ENCODE data around the gene MEIOB.

Gene MEIOB

DNA sequence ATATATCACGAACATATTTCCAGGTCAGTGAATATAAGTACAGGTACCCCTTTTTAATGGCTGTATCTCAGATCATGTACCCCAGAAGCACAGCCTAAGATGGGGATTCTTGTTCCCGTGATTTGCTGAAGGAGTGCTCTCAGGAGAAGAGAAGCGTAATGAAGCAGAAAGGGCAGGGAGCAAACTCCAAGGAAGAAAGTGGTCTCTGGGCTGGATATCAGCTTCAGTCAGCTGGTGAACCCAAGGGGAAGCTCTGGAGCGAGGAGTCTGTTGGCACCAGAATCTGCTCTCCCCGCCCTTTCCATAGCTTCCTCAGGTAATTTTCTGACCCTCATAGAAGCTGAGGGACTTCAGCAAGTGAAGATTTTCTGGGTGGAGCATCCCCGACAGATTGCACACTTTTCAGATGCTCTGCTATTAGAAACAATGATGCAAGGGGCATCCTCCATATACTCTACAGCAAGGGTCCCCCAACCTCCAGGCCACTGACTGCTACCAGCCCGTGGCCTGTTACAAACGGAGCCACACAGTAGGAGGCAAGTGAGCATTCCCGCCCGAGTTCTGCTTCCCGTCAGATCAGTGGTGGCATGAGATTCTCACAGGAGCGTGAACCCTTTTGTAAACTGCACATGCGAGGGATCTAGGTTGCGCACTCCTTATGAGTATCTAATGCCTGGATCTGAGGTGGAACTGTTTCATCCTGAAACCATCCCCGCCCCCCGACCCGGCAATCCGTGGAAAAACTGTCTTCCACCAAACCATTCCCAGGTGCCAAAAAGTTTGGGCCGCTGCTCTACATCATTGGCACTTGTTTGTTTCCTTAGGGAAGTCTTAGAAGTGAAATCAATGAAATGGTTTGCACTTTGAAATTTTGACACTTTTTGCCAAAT, 40.5 kb downstream of the MEIOB start:
- DNase-seq: no peak
- H3K27ac ChIP-seq (ENCODE audit: insufficient read depth, low read length, poor library complexity, severe bottlenecking): no peak overlapping the region
- H3K4me1 ChIP-seq (ENCODE audit: control insufficient read depth, insufficient read depth, low read length, poor library complexity, severe bottlenecking): peaks cover 6% of the 10 kb centered on the region
- H3K27me3 ChIP-seq (replicated peaks; ENCODE audit: control insufficient read depth, insufficient read depth, low read length, poor library complexity, severe bottlenecking): no peaks in the 10 kb centered on the region
- no peaks in the 10 kb centered on the region for H3K9me3 ChIP-seq (ENCODE audit: control insufficient read depth, low read length)
- H3K36me3 ChIP-seq (ENCODE audit: control insufficient read depth, insufficient read depth, low read length): no peaks in the 10 kb centered on the region
- H3K4me3 ChIP-seq (ENCODE audit: insufficient read depth, low read depth, low read length, poor library complexity, severe bottlenecking): no peak overlapping the region

DNA sequence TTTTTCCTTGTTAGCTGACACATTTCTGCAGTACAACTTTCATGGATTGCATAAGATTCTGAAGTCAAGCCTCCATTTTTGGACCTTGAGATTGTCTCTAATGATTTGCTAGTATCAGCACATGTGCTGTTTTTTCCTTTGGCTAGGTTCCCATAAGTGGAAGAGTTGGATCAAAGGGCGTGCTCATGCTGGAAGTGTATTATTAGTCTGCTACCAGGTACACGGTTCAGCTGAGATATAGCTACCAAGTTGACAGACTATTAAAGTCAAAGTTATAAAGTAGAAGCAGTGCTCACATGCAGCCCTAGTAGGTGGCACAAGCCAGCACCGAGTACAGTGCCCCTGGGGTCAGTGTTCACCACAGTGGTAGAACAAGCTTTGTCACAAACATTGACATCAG, 41.8 kb downstream of the MEIOB start:
- no peak overlapping the region for H3K27ac ChIP-seq (ENCODE audit: insufficient read depth, low read length, poor library complexity, severe bottlenecking)
- peaks cover 13% of the 10 kb centered on the region for H3K4me1 ChIP-seq (ENCODE audit: control insufficient read depth, insufficient read depth, low read length, poor library complexity, severe bottlenecking)
- H3K9me3 ChIP-seq (ENCODE audit: control insufficient read depth, low read length): no peaks in the 10 kb centered on the region
- no peaks in the 10 kb centered on the region for H3K27me3 ChIP-seq (replicated peaks; ENCODE audit: control insufficient read depth, insufficient read depth, low read length, poor library complexity, severe bottlenecking)
- H3K36me3 ChIP-seq (ENCODE audit: control insufficient read depth, insufficient read depth, low read length): no peaks in the 10 kb centered on the region
- DNase-seq: no peak
- no peak overlapping the region for H3K4me3 ChIP-seq (ENCODE audit: insufficient read depth, low read depth, low read length, poor library complexity, severe bottlenecking)

DNA sequence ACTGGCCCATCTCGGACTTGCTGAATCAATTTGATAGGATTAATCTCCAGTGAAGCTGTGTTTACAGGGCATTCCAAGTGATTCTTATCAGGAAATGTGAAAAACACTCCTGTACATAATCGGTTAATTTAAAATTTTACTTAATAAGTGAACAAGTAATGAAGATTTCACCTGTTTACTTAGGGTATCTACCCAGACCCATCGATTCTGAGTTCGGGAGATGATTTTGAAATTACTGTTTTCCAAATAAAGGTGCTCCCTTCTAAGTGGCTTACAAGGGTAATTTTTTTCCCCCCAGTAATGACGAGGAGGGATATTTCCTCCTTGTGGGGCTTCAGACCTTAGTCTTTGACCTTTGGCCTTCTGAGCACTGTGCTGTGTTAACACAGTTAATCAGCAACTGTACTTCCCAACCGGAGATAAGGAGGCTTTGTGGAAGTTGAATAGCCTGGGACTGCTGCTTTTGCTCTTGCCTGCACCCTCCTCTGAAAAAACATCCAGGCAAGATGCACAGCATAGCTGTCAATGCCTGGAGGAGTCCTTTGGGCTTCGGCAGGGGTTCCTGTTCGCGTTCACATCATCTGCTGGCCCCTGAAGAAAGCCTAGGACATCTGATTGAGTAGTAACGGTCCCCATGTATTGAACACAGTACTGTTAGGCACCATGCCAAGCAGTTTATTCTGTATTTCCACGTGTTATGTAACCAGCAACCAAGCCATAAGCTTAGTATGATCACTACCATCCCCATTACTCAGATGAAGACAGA, 43.1 kb downstream of the MEIOB start:
- no peak for DNase-seq
- Histone ChIP-seq H3K36me3 (ENCODE audit: control insufficient read depth, insufficient read depth, low read length) (no peaks in the 10 kb centered on the region), H3K4me1 (ENCODE audit: control insufficient read depth, insufficient read depth, low read length, poor library complexity, severe bottlenecking) (peaks cover 18% of the 10 kb centered on the region), H3K4me3 (ENCODE audit: insufficient read depth, low read depth, low read length, poor library complexity, severe bottlenecking) (no peak overlapping the region), H3K27ac (ENCODE audit: insufficient read depth, low read length, poor library complexity, severe bottlenecking) (no peak overlapping the region), H3K9me3 (ENCODE audit: control insufficient read depth, low read length) (no peaks in the 10 kb centered on the region), H3K27me3 (replicated peaks; ENCODE audit: control insufficient read depth, insufficient read depth, low read length, poor library complexity, severe bottlenecking) (no peaks in the 10 kb centered on the region)

DNA sequence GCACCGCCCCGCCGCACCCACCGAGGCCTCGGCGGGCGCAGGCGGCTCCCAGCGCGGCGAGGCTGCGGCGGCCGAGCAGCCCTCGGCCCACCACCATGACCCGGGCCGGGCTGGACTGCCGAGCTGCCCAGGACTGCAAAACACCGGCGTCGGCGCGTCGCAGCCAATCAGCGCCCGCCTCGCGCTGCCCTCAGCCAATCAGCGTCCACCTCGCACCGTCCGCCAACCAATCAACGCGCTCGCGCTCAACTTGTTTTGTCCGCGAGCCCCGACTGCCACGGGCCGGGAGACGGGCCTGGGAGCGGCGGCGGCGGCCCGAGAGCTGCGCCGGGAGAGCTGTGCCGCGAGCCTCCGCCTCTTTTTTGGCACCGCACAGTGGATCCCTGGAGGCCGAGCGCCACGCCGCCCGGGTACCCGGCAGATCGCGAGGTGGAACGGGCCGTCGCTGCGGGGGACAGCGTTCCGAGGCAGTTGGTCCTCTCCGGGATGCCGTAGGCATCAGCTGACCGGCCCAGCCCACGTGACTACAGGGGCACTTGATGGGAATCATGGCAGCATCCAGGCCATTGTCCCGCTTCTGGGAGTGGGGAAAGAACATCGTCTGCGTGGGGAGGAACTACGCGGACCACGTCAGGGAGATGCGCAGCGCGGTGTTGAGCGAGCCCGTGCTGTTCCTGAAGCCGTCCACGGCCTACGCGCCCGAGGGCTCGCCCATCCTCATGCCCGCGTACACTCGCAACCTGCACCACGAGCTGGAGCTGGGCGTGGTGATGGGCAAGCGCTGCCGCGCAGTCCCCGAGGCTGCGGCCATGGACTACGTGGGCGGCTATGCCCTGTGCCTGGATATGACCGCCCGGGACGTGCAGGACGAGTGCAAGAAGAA, 45.0 kb downstream of the MEIOB start, which contains the start of the genes FAHD1 and HAGH:
Gene FAHD1, plus strand, starts transcription at position 516 of the 883 bp plus-strand sequence. Its CDS starts 33 bp downstream, at position 549.
Gene HAGH, minus strand, starts transcription at position 135 of the 883 bp plus-strand sequence. Its CDS starts 38 bp downstream, at position 97.
- H3K4me3 ChIP-seq (ENCODE audit: insufficient read depth, low read depth, low read length, poor library complexity, severe bottlenecking): peak within 1 kb of the TSS; percentile 94
- H3K27ac ChIP-seq (ENCODE audit: insufficient read depth, low read length, poor library complexity, severe bottlenecking): peak within 1 kb of the TSS; percentile 77
- peak; percentile 81 to 86 (median 84) for DNase-seq
- peaks cover 11% of the 10 kb centered on the region for H3K36me3 ChIP-seq (ENCODE audit: control insufficient read depth, insufficient read depth, low read length)
- H3K9me3 ChIP-seq (ENCODE audit: control insufficient read depth, low read length): no peaks in the 10 kb centered on the region
- peaks cover 21% of the 10 kb centered on the region for H3K4me1 ChIP-seq (ENCODE audit: control insufficient read depth, insufficient read depth, low read length, poor library complexity, severe bottlenecking)
- H3K27me3 ChIP-seq (replicated peaks; ENCODE audit: control insufficient read depth, insufficient read depth, low read length, poor library complexity, severe bottlenecking): no peaks in the 10 kb centered on the region

DNA sequence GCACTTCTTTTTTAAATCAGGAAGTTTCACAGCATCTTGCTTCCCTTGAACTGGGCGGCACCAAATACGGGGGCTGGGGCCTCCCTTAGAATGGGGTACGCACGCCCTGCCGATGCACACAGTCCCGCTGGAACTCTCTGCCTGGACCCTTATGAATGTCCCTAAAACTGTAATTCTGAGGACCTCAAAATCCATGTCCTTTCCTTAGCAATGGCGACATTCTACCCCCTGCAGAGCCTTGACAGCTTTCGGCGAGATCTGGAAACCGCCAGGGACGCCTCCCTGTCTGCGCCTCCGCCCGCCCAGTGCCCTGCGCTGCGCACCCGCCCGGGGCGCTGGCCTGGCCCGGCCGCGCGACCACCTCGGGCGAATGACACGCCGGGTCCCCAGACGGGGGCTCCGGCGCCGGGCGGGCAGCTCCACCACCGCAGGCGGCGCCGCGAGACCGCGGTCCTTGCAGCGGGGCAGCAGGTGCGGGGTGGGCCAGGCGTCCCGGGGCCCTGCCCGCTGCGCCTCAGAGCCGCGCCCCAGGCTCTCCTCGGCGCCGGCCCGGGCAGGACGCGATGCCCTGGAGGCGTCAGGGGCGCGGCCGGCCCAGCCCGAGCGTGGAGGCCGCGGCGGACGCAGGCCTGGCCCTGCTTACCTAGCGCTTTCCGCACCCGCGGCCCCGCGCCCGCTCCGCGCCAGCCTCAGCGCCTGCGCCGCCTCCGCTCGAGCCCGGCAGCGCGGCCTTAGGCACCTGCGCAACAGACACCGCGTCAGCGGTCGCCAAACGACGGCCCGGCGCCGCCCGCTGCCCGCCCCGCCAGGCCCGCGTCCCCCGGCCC, 45.9 kb downstream of the MEIOB start:
- Histone ChIP-seq H3K9me3 (ENCODE audit: control insufficient read depth, low read length) (no peaks in the 10 kb centered on the region), H3K27ac (ENCODE audit: insufficient read depth, low read length, poor library complexity, severe bottlenecking) (peak overlapping the region; percentile 77), H3K4me1 (ENCODE audit: control insufficient read depth, insufficient read depth, low read length, poor library complexity, severe bottlenecking) (peaks cover 21% of the 10 kb centered on the region), H3K36me3 (ENCODE audit: control insufficient read depth, insufficient read depth, low read length) (peaks cover 16% of the 10 kb centered on the region), H3K4me3 (ENCODE audit: insufficient read depth, low read depth, low read length, poor library complexity, severe bottlenecking) (peak overlapping the region; percentile 56), H3K27me3 (replicated peaks; ENCODE audit: control insufficient read depth, insufficient read depth, low read length, poor library complexity, severe bottlenecking) (no peaks in the 10 kb centered on the region)
- DNase-seq: peak; percentile 22 to 67 (median 61)

DNA sequence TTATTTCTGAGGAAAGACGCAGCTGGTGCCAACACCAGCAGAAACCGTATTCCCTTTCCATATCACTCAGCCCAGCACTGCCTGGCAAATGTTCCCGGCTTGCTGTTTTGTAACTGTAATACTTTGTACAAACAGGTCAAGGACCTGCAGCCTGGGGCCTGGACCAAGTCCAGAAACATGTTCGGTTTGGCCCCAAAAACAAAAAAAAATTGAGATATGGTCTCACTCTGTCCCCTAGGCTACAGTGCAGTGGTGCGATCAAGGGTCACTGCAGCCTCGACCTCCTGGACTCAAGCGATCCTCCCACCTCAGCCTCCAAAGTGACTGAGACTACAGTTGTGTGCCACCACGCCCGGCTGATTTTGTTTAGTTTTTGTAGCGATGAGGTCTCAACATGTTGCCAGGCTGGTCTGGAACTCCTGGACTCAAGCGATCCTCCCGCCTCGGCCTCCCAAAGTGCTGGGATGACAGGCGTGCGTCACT, 46.5 kb downstream of the MEIOB start:
- H3K4me3 ChIP-seq (ENCODE audit: insufficient read depth, low read depth, low read length, poor library complexity, severe bottlenecking): peak overlapping the region; percentile 56
- peaks cover 21% of the 10 kb centered on the region for H3K4me1 ChIP-seq (ENCODE audit: control insufficient read depth, insufficient read depth, low read length, poor library complexity, severe bottlenecking)
- H3K36me3 ChIP-seq (ENCODE audit: control insufficient read depth, insufficient read depth, low read length): peaks cover 22% of the 10 kb centered on the region
- H3K27ac ChIP-seq (ENCODE audit: insufficient read depth, low read length, poor library complexity, severe bottlenecking): peak overlapping the region; percentile 77
- H3K27me3 ChIP-seq (replicated peaks; ENCODE audit: control insufficient read depth, insufficient read depth, low read length, poor library complexity, severe bottlenecking): no peaks in the 10 kb centered on the region
- DNase-seq: no peak
- H3K9me3 ChIP-seq (ENCODE audit: control insufficient read depth, low read length): no peaks in the 10 kb centered on the region

DNA sequence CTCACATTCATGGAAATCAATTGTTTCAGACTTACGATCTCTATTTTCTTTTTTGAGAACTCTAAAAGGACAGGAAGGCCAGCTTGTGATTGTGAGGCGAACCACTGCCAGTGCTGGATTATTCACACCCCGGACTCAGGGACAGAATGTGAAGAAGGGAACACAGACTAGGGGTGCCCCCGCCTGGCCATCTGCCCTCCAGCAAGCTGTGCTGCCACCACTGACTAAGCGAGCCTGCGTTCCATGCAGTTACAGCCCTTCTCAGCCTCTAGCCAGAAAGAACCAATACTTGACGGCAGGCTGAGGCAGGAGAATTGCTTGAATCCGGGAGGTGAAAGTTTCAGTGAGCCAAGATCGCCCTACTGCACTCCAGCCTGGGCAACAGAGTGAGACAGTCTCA, 48.1 kb downstream of the MEIOB start:
- DNase-seq: no peak
- no peak overlapping the region for H3K4me3 ChIP-seq (ENCODE audit: insufficient read depth, low read depth, low read length, poor library complexity, severe bottlenecking)

DNA sequence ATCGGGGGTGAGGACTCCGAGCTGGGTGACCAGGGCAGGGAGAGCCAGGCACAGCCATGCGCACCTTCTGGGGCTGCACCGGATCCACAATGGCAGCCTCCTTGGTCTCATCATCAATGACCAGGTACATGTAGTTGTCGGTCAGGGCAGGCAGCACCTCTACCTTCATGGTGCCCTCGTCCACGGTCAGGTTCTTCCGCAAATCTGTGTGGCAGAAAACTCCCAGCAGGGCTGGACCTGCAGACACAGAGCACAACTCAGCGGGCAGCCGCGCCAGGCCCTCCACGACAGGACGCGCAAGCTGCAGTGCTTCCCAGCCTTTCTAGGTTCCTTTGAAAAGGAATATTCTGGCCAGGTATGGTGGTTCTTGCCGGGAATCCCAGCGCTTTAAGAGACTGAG, 49.2 kb downstream of the MEIOB start:
- no peaks in the 10 kb centered on the region for H3K9me3 ChIP-seq (ENCODE audit: control insufficient read depth, low read length)
- DNase-seq: no peak
- peaks cover 47% of the 10 kb centered on the region for H3K36me3 ChIP-seq (ENCODE audit: control insufficient read depth, insufficient read depth, low read length)
- H3K4me1 ChIP-seq (ENCODE audit: control insufficient read depth, insufficient read depth, low read length, poor library complexity, severe bottlenecking): peaks cover 21% of the 10 kb centered on the region
- H3K4me3 ChIP-seq (ENCODE audit: insufficient read depth, low read depth, low read length, poor library complexity, severe bottlenecking): no peak overlapping the region
- H3K27ac ChIP-seq (ENCODE audit: insufficient read depth, low read length, poor library complexity, severe bottlenecking): no peak overlapping the region
- no peaks in the 10 kb centered on the region for H3K27me3 ChIP-seq (replicated peaks; ENCODE audit: control insufficient read depth, insufficient read depth, low read length, poor library complexity, severe bottlenecking)

More for the DNA sequence above, 48.1 kb downstream of the MEIOB start:
- H3K27ac ChIP-seq (ENCODE audit: insufficient read depth, low read length, poor library complexity, severe bottlenecking): no peak overlapping the region
- H3K4me1 ChIP-seq (ENCODE audit: control insufficient read depth, insufficient read depth, low read length, poor library complexity, severe bottlenecking): peaks cover 21% of the 10 kb centered on the region
- peaks cover 37% of the 10 kb centered on the region for H3K36me3 ChIP-seq (ENCODE audit: control insufficient read depth, insufficient read depth, low read length)
- H3K9me3 ChIP-seq (ENCODE audit: control insufficient read depth, low read length): no peaks in the 10 kb centered on the region
- no peaks in the 10 kb centered on the region for H3K27me3 ChIP-seq (replicated peaks; ENCODE audit: control insufficient read depth, insufficient read depth, low read length, poor library complexity, severe bottlenecking)

Measured in effector memory CD4-positive, alpha-beta T cell (primary cell).